Body of pancreas (tissue), 4 donors: ENCODE measurements around the gene SLC29A1.

Experiments used
- POLR2A ChIP-seq, 3 donors: fragments of 450-650 bp; IDR thresholded peaks; one replicate each; pipeline ENCODE4 v1.6.1; 2016; ENCODE audit warnings: antibody characterized with exemption in 3 of 3, mild to moderate bottlenecking in 2 of 3
- TF ChIP-seq, protein P1 (sequence below), 7 experiments: fragments of 450-650 bp in 4 of 7; fragments of 200-600 bp in 3 of 7; sonication (generic) in 3 of 7; IDR thresholded peaks; one replicate each; pipeline ENCODE4 v1.5.1; 2016 to 2019; ENCODE audit warnings: antibody characterized with exemption in 7 of 7

DNA sequence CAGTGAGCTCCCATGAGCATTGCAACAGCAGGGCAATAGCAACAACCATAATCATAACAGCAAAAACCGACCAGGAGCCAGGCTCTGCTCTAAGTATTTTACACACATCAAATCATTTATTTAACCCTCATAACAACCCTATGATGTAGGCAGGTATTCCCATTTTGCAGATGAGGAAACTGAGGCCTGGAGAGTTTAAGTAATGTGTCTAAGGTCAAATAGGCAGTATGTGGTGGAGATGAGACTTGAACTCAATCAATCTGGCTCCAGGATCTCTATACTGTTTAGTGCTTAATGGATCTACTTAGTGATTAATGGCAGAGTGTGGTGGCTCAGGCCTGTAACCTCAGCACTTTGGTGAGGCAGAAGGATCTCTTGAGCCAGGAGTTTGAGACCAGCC, 50.2 kb downstream of the SLC29A1 start:
- TF ChIP-seq, protein P1, sequence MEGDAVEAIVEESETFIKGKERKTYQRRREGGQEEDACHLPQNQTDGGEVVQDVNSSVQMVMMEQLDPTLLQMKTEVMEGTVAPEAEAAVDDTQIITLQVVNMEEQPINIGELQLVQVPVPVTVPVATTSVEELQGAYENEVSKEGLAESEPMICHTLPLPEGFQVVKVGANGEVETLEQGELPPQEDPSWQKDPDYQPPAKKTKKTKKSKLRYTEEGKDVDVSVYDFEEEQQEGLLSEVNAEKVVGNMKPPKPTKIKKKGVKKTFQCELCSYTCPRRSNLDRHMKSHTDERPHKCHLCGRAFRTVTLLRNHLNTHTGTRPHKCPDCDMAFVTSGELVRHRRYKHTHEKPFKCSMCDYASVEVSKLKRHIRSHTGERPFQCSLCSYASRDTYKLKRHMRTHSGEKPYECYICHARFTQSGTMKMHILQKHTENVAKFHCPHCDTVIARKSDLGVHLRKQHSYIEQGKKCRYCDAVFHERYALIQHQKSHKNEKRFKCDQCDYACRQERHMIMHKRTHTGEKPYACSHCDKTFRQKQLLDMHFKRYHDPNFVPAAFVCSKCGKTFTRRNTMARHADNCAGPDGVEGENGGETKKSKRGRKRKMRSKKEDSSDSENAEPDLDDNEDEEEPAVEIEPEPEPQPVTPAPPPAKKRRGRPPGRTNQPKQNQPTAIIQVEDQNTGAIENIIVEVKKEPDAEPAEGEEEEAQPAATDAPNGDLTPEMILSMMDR (IDR thresholded peaks at IDR 0.05) = no peak
- no peak for TF ChIP-seq POLR2A (IDR thresholded peaks at IDR 0.05)
